NOMO-1 (cell line): ENCODE data around the gene SCN4A.

ENCODE experiments used
- DNase-seq, 2 experiments: peaks; one replicate each; lab custom pipeline; 2025; ENCODE audit not compliant: unreplicated experiment in 2 of 2; lab: John Stamatoyannopoulos, UW

SCN4A gene

GRCh38 chr17:63960006-63960405 lies 12.7 kb downstream of the SCN4A start:
- DNase-seq, result no peak

- DNase-seq, result no peak
These were observed 16.3 kb downstream of the SCN4A start for GRCh38 chr17:63956296-63956920.

- no peak for DNase-seq
These were observed 16.9 kb downstream of the SCN4A start for GRCh38 chr17:63955791-63956190.

GRCh38 chr17:63955232-63955631 lies 17.5 kb downstream of the SCN4A start:
- no peak for DNase-seq

- DNase-seq, result peak in 1 of 2 experiments; percentile 10
These were observed 18.2 kb downstream of the SCN4A start for GRCh38 chr17:63954402-63955063.

GRCh38 chr17:63950940-63951907 lies 21.5 kb downstream of the SCN4A start:
- DNase-seq, result no peak

- no peak for DNase-seq
These were observed 23.0 kb downstream of the SCN4A start for GRCh38 chr17:63949576-63950250.

- no peak for DNase-seq
These were observed 24.2 kb downstream of the SCN4A start for GRCh38 chr17:63948521-63948920.

- no peak for DNase-seq
These were observed 24.9 kb downstream of the SCN4A start for GRCh38 chr17:63947711-63948330.

GRCh38 chr17:63946440-63947363 lies 26.0 kb downstream of the SCN4A start:
- peak; percentile 44 to 56 for DNase-seq

- DNase-seq, result no peak
These were observed 26.8 kb downstream of the SCN4A start for GRCh38 chr17:63945784-63946439.

GRCh38 chr17:63944736-63945499 lies 27.8 kb downstream of the SCN4A start:
- DNase-seq, result no peak

GRCh38 chr17:63943745-63944144 lies 29.0 kb downstream of the SCN4A start:
- DNase-seq, result no peak

GRCh38 chr17:63942309-63942985 lies 30.3 kb downstream of the SCN4A start:
- DNase-seq, result no peak

GRCh38 chr17:63941751-63942150 lies 31.0 kb downstream of the SCN4A start:
- no peak for DNase-seq

- no peak for DNase-seq
These were observed 31.6 kb downstream of the SCN4A start for GRCh38 chr17:63941162-63941561.

- no peak for DNase-seq
These were observed 32.1 kb downstream of the SCN4A start for GRCh38 chr17:63940584-63940983.

GRCh38 chr17:63939884-63940283 lies 32.8 kb downstream of the SCN4A start:
- DNase-seq, result no peak
